GM21367 (cell line): ENCODE data around the gene NPHS1.
"Not testable (repeated sequence)": the region's sequence is repeated elsewhere in the genome, so short reads cannot be mapped to it uniquely, and the experiment has no call there.

Source experiments
- ATAC-seq: cut with Tn5 transposase; IDR thresholded peaks from one replicate; pipeline ENCODE4 v1.9.1; 2021; ENCODE audit not compliant: unreplicated experiment

Gene NPHS1

DNA sequence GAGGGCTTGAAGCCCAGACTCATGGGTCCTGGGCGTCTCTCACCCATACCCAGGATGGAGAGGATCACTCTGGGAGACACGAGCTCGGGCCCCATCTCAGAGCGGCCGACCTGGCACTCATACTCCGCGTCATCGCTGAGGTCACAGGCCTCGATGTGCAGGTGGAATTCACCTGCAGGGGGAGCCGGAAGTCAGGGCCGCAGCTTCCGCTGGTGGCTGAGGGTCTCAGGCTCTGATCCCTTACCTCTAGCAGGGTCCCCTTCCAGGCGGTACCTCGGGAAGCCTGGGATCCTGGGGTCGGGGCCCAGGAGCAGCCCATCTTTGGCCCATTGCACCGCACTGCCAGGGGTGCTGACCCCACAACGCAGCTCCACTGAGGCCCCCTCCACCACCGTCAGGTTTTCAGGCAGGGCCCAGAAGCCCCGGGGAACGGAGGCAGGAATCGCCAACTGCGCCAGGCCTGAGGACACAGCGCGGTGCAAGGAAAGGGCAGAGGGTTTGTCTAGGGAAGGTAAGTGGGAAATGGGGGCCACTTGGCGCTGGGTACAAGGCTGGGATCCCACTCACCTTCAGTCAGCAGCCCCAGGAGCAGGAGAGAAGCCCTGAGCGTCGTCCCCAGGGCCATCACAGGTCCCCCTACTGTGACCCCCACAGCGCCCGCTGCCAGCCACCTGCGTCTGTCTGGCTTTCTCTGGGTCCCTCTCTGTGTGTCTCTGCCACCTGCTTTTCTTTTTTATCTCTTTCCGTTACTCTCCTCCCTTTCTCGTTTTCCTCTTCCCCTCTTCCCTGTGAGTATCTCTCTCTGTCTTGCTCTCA lies 883 bp downstream of the NPHS1 start:
- no peak for ATAC-seq

DNA sequence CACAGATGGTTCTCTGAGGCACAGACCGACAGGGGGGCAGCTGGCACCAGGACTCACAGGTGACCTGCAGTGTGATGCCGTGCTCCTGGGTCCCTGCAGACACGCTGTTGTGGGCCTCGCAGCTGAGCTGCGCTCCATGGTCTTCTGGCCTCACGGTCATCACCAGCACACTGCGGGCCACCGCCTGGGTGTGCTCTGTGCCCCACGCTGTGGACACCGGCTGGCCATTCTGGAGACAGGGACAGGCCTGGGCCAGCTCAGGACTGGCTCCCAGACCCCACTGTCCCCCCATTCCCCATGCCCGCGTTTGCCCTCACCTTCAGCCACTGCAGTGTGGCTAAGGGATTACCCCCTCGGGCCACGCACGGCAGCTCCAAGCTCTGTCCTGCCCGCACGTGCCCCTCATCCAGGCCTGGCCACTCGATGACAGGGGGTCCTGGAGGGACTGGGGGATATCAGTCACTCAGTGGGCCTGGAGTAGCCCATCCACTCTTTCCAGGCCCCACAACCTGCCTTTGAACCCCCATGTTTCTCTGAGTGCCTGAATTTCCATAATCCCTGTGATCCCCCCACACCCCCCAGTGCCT lies 3.3 kb downstream of the NPHS1 start:
- ATAC-seq = no peak

DNA sequence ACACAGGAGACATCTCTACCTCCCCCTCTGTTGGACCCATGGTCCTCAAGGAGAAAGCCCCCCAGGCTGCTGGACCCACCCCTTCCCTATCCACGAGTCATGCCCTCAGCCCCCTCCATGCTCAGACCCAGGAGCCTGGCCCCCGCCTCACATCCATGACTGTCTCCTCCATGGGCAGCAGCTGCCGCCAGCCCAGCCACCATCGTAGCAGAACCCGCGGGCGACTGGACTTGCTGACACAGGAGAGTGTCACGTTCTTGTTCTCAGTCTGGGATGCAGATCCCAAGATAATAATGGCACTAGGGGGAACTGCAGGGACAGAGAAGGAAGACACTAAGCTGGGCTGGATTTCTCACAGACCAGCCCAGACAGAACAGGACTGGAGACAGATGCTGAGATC lies 3.8 kb downstream of the NPHS1 start:
- no peak for ATAC-seq

DNA sequence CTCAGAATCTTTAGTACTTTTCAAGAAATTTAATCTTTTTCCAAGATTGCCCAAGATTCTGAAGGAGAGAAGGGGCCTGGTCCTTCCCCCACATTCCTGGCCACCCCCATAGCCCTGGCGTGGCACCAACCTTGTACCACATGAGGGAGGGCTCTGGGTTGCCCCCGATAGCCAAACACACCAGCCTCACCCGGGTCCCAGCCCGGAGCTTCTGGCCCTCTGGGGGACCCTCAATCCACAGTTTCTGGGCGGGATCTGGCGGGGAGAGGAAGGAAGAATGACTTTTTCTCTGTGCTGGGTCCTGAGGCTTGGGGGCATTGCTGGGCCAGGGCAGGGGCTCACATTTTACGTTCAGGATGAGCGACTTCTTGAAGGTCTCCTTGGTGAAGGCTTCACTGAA lies 4.4 kb downstream of the NPHS1 start:
- ATAC-seq = no peak

DNA sequence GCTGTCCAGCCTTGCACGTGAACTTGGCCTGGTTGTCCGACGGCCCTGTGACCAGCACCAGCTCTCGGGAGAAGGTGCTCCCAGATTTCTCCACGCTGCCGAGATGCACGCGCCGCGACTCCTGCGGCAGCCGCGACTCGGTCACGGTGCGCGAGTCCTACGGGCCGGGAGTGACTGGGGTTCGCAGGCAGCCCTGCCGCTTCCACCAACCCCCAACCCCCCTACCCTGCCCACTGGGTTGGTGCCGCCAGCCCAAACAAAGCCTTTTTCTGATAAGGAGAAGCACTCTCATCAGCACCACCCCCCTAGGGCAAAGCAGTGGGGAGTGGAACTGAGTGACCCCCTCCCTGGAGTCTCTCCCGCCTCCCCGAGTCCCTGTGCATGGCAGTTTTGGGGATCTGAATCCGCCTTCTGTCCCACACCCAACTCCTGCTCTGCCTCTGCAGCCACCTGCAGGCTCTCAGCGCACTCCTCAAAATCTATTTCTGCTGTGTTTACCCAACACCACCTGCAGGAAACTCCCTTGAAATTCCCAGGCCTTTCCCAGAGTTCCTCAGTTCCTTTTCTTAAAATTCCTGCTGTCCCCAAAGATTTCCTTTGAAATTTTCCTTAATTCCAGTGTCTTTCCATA lies 6.2 kb downstream of the NPHS1 start:
- ATAC-seq = no peak

DNA sequence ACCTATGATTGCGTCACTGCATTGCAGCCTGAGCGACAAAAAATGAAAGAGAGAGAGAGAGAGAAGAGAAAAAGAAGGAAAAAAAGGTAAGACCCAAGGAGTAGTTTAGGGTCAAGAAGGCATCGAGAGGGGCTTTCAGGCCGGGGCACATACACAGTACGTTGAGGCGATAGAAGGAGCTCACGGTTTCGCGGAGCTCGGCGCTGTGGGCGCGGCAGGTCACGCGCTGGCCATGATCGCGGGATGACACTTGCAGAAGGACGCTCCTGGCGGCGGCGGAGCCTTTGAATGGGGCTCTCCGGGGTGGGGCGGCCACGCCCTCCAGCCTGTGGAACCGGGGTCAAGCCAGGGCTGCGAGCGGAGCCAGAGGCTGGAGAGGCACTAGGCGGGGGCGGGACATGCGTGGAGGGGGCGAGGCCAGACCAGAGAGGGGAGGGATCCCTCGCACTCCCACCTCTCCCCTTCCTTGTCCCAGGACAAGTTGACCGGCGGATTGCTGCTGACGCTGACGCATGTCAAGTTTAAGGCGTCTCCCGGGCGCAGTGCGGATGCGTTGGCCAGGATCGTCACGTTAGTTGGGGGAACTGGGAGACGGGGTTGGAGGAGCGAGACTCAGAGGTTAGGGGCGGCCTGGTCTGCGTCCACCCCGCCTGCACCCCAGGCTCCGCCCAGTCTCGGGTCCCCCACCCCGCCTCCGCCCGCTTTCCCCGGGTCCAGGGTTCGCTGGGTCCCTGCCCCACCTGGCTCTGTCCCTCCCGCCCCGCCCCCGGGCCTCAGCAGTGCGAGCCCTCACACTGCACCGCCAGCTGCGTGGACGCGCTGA lies 6.9 kb downstream of the NPHS1 start:
- no peak for ATAC-seq

DNA sequence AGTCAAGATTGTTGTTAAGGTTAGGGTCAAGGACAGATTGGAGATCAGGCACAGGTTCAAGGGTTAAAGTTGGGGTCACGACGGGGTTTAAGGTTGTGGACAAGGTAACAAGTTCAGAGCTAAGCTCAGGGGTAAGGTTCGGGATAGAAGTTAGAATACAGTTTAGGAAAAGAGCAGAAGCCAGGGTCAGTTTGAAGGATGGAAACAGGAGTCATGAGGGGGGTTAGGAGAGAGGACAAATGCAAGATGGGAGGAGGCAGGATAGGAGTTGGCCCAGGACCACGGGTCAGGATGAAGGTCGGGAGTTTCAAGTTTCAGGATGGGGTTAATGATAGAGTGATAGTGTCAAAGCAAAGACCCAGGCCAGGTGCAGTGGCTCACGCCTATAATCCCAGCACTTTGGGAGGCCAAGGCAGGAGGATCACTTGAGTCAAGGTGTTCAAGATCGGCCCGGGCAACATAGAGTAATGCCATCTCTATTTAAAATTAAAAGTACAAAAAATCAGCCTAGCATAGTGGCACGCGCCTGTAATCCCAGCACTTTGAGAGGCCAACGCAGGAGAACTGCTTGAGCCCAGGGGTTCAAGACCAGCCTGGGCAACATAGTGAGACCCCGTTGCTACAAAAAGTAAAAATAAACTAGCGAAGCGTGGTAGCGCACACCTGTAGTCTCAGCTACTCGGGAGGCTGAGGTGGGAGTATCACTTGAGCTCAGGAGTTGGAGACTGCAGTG lies 7.7 kb downstream of the NPHS1 start:
- ATAC-seq = no peak

DNA sequence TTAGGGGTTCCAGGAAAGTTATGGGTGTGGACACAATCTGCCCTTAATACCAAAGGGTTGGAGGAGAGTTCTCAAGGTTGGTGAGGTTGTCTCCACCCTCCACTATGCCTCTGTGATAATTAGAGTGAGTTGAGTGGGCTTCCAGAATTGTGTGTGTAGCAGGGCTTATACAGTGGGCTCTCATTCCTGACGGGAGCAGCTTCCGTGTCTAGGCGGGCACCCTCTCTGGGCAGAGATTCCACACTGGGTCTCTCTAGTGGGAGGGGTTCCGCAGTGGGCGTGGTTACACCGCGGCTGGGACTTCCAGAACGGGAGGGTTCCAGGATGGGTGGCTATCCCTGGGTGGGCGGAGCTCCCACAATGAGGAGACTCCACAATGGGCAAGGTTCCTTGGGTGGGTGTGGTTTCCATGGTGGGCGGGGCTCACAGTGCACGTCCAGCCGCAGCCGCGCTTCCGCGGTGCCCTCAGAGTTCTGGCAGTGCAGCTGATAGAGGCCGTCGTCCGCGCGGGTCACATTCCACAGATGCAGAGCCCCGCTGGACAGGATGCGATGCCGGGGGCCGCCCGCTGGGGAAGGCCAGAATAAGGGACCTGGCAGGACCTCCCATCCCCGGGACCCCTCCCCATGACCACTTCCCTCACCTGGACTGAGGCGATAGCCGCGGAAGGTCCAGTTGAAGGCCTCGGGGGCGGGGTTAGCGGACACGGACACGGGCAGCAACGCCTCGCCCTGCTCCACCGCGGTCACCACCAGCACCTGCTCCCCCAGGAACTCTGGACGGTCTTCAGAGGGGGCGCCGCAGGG lies 8.4 kb downstream of the NPHS1 start:
- no peak for ATAC-seq

DNA sequence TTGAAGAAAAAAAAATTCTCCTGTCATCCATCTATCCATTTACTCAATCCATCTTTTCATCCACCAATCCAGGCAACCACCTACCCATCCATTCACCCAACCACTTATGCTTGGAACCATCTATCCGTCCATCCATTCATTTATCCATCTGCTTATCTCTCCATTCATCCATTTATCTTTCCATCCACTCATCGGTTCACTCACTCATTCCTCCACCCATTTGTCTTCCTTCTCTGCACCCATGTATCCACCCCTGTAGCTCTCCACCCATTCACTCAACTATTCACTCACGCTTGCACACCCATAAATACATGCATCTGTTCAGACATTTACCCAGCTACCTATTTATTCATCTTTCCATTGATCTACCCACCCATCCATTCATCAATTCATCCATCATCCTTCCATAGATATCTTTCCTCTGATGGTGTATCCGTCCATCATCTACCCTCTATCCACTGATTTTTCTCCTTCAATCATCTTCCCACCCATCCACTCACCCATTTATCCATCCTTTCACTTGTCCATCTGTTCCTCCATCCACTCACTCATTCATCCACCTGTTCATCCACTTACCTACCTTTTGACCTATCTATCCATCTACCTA lies 9.5 kb downstream of the NPHS1 start:
- ATAC-seq = no peak

DNA sequence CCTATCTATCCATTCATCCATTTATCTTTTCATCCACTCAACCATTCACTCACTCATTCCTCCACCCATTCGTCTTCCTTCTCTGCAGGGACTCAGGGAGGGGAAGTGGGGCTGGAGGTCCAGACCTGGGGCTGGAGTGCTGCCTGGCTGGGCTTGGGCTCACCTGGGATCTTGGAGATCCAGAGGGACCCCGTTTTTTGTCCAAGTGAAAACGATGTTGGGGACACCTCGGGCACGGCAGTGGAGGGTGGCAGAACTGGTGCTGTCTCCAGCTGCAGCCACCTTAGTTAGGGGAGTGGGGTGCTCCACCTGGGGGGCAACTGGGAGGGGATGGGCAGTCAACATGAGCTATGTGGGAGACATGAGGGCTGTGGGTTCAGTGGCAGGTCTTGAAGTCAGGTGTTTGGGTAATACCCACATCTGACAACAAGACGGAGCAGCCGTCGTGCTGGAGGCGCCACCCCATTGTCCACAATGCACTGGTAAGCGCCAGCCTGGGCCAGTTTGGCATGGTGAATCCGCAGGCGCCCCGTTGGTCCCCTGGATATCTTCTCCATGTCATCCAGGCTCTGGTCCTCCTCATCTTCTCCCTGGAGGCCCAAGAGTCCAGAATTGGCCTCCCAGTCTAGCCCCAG lies 10.2 kb downstream of the NPHS1 start:
- no peak for ATAC-seq

DNA sequence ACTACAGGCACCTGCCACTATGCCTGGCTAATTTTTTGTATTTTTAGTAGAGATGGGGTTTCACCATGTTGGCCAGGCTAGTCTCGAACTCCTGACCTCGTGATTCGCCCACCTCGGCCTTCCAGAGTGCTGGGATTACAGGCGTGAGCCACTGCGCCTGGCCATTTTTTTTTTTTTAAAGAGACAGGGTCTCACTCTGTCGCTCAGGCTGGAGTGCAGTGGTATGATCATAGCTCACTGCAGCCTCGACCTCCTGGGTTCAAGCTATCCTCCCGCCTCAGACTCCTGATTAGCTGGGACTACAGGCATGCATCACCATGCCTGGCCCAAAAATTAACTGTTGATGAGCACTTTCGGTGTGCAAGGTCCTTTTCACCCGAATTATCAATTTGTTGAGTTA lies 16.2 kb downstream of the NPHS1 start:
- ATAC-seq = not testable (repeated sequence)

DNA sequence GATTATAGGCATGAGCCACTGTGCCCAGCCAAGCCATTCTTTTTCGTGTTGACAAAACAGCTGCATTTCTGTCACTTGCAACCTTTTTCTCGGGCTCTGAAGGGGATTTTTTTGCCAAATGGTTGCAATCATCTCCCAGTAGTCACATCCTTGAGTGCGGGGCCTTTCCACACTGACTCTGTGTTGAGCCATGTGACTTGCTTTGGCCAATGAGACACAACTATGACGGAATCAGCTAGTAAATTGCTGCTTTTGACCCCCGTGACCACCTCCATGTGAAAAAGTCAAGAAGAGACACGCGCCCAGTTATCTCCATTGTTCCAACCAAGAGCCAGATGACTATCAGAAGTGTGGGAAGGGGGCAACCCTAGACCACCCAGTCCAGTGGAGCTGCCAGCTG lies 18.3 kb downstream of the NPHS1 start:
- no peak for ATAC-seq

DNA sequence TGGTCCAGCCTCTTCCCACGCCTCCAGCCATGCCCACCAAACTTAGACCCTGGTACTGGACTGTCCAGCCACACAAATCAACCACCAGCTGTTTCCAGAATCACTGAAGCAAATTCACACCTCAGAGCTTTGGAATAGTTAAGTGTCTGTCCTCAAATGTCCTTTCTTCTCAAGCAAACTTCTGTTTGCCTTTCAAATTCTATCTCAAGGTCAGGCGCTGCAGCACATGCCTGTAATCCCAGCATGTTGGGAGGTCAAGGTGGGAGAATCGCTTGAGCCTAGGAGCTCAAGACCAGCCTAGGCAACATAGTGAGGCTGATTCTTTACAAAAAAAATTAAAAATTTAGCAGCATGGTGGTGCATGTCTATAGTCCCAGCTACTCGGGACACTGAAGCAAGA lies 20.2 kb downstream of the NPHS1 start:
- ATAC-seq = no peak

DNA sequence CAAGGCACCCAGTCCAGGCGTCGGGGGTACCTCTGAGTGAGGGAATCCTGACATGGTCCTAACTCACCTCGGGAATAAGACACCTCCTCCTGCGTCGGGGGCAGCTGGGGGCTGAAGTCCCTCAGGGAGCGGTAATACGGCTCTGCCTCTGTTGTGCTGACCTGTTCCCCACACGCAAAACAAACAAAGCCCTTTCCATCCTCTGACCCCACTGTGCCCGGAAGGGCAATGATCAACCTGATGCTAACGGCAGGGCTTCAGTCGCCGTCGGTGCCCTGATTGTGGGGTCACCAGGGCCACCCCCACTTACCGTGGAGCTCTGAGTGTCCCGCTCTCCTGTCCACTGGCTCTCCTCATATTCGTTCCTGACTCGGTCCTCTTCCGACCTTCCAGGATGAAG lies 21.3 kb downstream of the NPHS1 start:
- ATAC-seq = no peak

DNA sequence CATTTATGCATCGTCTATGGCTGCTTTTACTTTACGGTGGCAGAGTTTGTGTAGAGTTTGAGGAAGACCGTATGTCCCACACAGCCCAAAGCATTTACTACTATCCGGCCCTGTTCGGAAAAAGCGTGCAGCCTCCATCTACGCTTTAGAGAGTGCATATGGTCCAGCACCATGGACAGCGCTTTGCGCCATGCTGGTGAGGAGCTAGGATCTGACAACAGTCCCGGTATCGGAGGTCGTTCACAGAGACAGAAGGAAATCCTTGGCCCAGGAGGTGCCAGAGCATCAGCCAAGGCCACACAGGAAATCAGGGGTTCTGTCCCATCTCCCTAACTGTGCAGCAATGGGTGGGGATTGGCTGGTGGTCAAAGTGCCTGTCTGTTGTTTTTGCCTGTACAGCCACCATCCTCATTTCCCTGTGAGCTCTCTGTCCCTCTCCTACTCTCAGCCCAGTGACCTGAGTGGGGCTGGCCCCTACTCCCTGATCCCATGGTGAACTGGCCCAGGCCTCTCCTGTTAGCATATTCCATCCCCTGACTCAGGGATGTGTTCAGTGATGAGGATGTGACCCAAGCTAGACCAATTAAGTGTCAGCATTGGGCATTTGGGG lies 23.5 kb downstream of the NPHS1 start:
- ATAC-seq = no peak

DNA sequence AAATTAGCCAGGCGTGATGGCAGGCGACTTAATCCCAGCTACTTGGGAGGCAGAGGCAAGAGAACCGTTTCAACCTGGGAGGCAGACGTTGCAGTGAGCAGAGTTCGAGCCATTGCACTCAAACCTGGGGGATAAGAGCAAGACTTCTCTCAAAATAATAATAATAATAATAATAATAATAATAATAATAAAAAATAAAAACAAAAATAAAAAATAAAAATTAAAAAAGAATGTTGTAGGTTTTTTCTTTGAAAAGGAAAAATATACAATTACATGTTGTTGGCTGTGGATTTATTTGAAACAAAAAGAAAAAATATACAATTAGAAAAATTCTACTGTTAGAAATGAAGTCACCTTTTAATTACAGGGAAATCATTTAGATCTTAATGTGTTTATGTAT lies 28.2 kb downstream of the NPHS1 start:
- no peak for ATAC-seq

DNA sequence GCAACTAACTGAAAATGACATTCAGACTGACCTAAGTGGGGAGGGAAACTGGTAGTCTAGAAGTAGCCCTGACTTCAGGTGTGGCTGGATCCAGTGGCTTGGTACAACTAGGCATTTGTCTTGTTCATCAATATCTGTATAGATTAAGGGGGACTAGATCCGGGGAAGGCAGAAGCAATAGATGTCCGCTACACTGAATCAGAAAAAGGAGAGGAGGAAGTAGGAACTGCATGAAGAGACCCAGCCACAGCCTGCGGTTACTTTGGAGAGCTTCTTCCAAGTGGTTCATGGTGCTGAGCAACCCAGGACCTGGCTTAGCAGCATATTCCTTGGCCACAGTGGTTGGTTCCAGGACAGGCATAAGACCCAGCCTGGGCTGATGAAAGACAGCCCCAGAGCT lies 29.7 kb downstream of the NPHS1 start:
- ATAC-seq = no peak

DNA sequence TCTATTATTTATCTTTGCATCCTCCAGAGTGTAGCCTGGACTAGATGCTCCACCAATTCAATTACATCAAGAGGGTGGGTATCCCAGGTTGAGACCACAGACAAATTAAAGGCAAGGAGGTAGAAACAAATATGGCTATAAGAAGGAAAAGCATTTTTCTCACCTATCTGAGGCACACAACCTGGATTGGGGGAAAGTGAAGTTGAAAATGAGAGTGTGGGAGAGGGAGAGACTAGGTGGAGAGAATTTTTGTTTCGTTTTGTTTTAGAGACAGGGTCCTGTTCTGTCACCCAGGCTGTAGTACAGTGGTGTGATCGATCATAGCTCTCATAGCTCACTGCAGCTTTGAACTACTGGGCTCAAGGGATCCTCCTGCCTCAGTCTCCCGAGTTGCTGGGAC lies 33.9 kb downstream of the NPHS1 start:
- no peak for ATAC-seq

DNA sequence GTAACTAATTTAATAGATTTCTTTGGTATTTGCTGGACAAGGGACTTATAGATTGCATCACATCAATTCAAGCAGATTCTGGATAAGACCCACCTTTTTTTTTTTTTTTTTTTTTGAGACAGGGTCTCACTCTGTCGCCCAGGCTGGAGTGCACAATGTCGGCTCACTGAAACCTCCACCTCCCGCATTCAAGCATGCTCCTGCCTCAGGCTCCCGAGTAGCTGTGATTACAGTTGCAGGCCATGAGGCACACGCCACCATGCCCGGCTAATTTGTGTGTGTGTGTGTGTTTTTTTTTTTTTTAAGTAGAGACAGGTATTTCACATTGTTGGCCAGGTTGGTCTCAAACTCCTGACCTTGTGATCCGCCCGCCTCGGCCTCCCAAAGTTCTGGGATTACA lies 35.5 kb downstream of the NPHS1 start:
- ATAC-seq = no peak
